CD4-positive, CD25-positive, alpha-beta regulatory T cell (primary cell): ENCODE measurements around the gene MAP2K5. TPM values are rescaled to one million over a fixed set of nuclear protein-coding genes. Genes with fewer than 3 reads are reported as not detected.
A peak's percentile ranks its signal among the peaks of the same experiment; 100 is the strongest.

Experiments
- ATAC-seq, 2 donors: fragments of 150-1000 bp; cut with Tn5 transposase; one replicate each; pipeline ENCODE4 v1.10.0; 2021; ENCODE audit warnings: low read depth in 2 of 2, moderate number of reproducible peaks in 2 of 2, moderate library complexity in 1 of 2
- DNase-seq, 3 donors: peaks; one replicate each; pipeline versions ENCODE4 v3.0.0 to v3.0.0-alpha.2; 2012 to 2022; ENCODE audit warnings: mixed read lengths in 1 of 3
- H3K27ac ChIP-seq: one replicate; pipeline ENCODE4 v1.7.0; 2013; ENCODE audit warnings: mild to moderate bottlenecking, low read length; ENCODE audit not compliant: insufficient read depth, poor library complexity, severe bottlenecking
- H3K27me3 ChIP-seq: one replicate; pipeline ENCODE4 v1.7.0; 2013; ENCODE audit warnings: low read length; ENCODE audit not compliant: control insufficient read depth, insufficient read depth
- H3K36me3 ChIP-seq: one replicate; pipeline ENCODE4 v1.7.0; 2013; ENCODE audit warnings: mild to moderate bottlenecking, low read length, moderate library complexity; ENCODE audit not compliant: control insufficient read depth, insufficient read depth
- H3K4me1 ChIP-seq: 2 replicates; pipeline ENCODE4 v1.7.0; 2013; ENCODE audit warnings: mild to moderate bottlenecking, low read length; ENCODE audit not compliant: insufficient read depth, control insufficient read depth, poor library complexity, severe bottlenecking
- H3K4me3 ChIP-seq: one replicate; pipeline ENCODE4 v1.7.0; 2013; ENCODE audit warnings: low read depth, mild to moderate bottlenecking, low read length, moderate library complexity
- H3K9me3 ChIP-seq, 2 experiments: 1 replicate in 1 of 2; 2 replicates in 1 of 2; pipeline ENCODE4 v1.7.0; 2013; ENCODE audit warnings: low read length in 2 of 2, mild to moderate bottlenecking in 1 of 2, moderate library complexity in 1 of 2; ENCODE audit not compliant: control insufficient read depth in 2 of 2
- H3K27ac Mint-ChIP-seq, 3 donors: one replicate each; pipeline ENCODE4 v1.8.0; 2020 to 2022; ENCODE audit warnings: mild to moderate bottlenecking in 3 of 3, mixed read lengths in 3 of 3, moderate library complexity in 2 of 3
- H3K27me3 Mint-ChIP-seq: one replicate; pipeline ENCODE4 v1.8.0; 2022; ENCODE audit warnings: mild to moderate bottlenecking, mixed read lengths
- H3K36me3 Mint-ChIP-seq: one replicate; pipeline ENCODE4 v1.8.0; 2020; ENCODE audit warnings: mixed read lengths
- H3K4me1 Mint-ChIP-seq, 4 donors: one replicate each; pipeline ENCODE4 v1.8.0; 2020 to 2022; ENCODE audit warnings: mixed read lengths in 4 of 4, mild to moderate bottlenecking in 1 of 4
- H3K4me3 Mint-ChIP-seq, 4 donors: one replicate each; pipeline ENCODE4 v1.8.0; 2020 to 2022; ENCODE audit warnings: mild to moderate bottlenecking in 4 of 4, mixed read lengths in 4 of 4, moderate library complexity in 3 of 4
- H3K9me3 Mint-ChIP-seq, 7 donors: one replicate each; pipeline ENCODE4 v1.8.0; 2020 to 2022; ENCODE audit warnings: mixed read lengths in 7 of 7, mild to moderate bottlenecking in 3 of 7, moderate library complexity in 2 of 7
- polyA plus RNA-seq, 4 donors: library from polyadenylated mRNA; unstranded; fragments of 300-500 nt; fragmentation: Illumina TruSeq; gene quantifications; one replicate each; pipeline ENCODE4 v1.2.3, GENCODE V29; 2021
- total RNA-seq: library from RNA; stranded (reverse); gene quantifications from one replicate; pipeline ENCODE4 v1.2.3, GENCODE V29; 2022

Gene MAP2K5
- total and polyA plus RNA-seq, 5 donors from 2014 or later: 14.5 to 30.8 (median 17.0) TPM

- Histone ChIP-seq H3K4me3 (no peak overlapping the region), H3K4me1 (peaks cover 7% of the 10 kb centered on the region), H3K27me3 (peaks cover 1% of the 10 kb centered on the region), H3K36me3 (peaks cover 18% of the 10 kb centered on the region), H3K27ac (no peak overlapping the region), H3K9me3 (no peaks in the 10 kb centered on the region)
- no peak for DNase-seq
- peaks cover 5% of the 10 kb centered on the region for H3K27me3 Mint-ChIP-seq
- no peak overlapping the region for H3K27ac Mint-ChIP-seq
- H3K4me3 Mint-ChIP-seq: no peak overlapping the region
- H3K4me1 Mint-ChIP-seq: peaks cover 5 to 21% (median 12%) of the 10 kb centered on the region in 4 donors
- no peaks in the 10 kb centered on the region for H3K9me3 Mint-ChIP-seq
- no peak for ATAC-seq
- peaks cover 5% of the 10 kb centered on the region for H3K36me3 Mint-ChIP-seq
These were observed 14.0 kb upstream of the MAP2K5 start for GRCh38 chr15:67528513-67528912.

GRCh38 chr15:67531379-67531914 lies 11.1 kb upstream of the MAP2K5 start:
- Histone ChIP-seq H3K9me3 (no peaks in the 10 kb centered on the region), H3K27ac (no peak overlapping the region), H3K4me1 (no peaks in the 10 kb centered on the region), H3K27me3 (peaks cover 1% of the 10 kb centered on the region), H3K36me3 (peaks cover 15% of the 10 kb centered on the region), H3K4me3 (no peak overlapping the region)
- no peak for DNase-seq
- Mint-ChIP-seq H3K27ac (no peak overlapping the region), H3K36me3 (peaks cover 5% of the 10 kb centered on the region), H3K4me1 (peaks cover 2 to 14% (median 8%) of the 10 kb centered on the region in 4 donors), H3K9me3 (no peaks in the 10 kb centered on the region), H3K4me3 (no peak overlapping the region), H3K27me3 (peaks cover 16% of the 10 kb centered on the region)
- no peak for ATAC-seq

GRCh38 chr15:67533873-67534272 lies 8.6 kb upstream of the MAP2K5 start:
- H3K4me1 ChIP-seq: no peaks in the 10 kb centered on the region
- H3K9me3 ChIP-seq: no peaks in the 10 kb centered on the region
- H3K27ac ChIP-seq: no peak overlapping the region
- peaks cover 1% of the 10 kb centered on the region for H3K27me3 ChIP-seq
- H3K27ac Mint-ChIP-seq: no peak overlapping the region
- H3K4me1 Mint-ChIP-seq: peaks cover 6 to 18% (median 8%) of the 10 kb centered on the region in 4 donors
- H3K9me3 Mint-ChIP-seq: no peaks in the 10 kb centered on the region
- H3K36me3 ChIP-seq: peaks cover 2% of the 10 kb centered on the region
- no peak for DNase-seq
- H3K4me3 Mint-ChIP-seq: no peak overlapping the region
- peaks cover 24% of the 10 kb centered on the region for H3K27me3 Mint-ChIP-seq
- no peak for ATAC-seq
- no peak overlapping the region for H3K4me3 ChIP-seq
- H3K36me3 Mint-ChIP-seq: no peaks in the 10 kb centered on the region

GRCh38 chr15:67534360-67534759 lies 8.1 kb upstream of the MAP2K5 start:
- Mint-ChIP-seq H3K36me3 (no peaks in the 10 kb centered on the region), H3K27ac (no peak overlapping the region), H3K27me3 (peaks cover 24% of the 10 kb centered on the region), H3K9me3 (no peaks in the 10 kb centered on the region), H3K4me3 (no peak overlapping the region), H3K4me1 (peaks cover 7 to 18% (median 12%) of the 10 kb centered on the region in 4 donors)
- H3K27ac ChIP-seq: no peak overlapping the region
- DNase-seq (no peak), ATAC-seq (no peak)
- peaks cover 1% of the 10 kb centered on the region for H3K27me3 ChIP-seq
- H3K4me1 ChIP-seq: no peaks in the 10 kb centered on the region
- peaks cover 2% of the 10 kb centered on the region for H3K36me3 ChIP-seq
- no peak overlapping the region for H3K4me3 ChIP-seq
- H3K9me3 ChIP-seq: no peaks in the 10 kb centered on the region

- Histone ChIP-seq H3K27me3 (no peaks in the 10 kb centered on the region), H3K9me3 (no peaks in the 10 kb centered on the region), H3K4me3 (no peak overlapping the region), H3K4me1 (peaks cover 11% of the 10 kb centered on the region), H3K27ac (no peak overlapping the region), H3K36me3 (no peaks in the 10 kb centered on the region)
- DNase-seq: no peak
- no peaks in the 10 kb centered on the region for H3K36me3 Mint-ChIP-seq
- peaks cover 17 to 34% (median 21%) of the 10 kb centered on the region in 4 donors for H3K4me1 Mint-ChIP-seq
- peaks cover 0 to 2% (median 0%) of the 10 kb centered on the region in 7 donors for H3K9me3 Mint-ChIP-seq
- peaks cover 19% of the 10 kb centered on the region for H3K27me3 Mint-ChIP-seq
- H3K27ac Mint-ChIP-seq: no peak overlapping the region
- no peak for ATAC-seq
- H3K4me3 Mint-ChIP-seq: peak overlapping the region in 2 of 4 donors; percentile 24 to 30
These were observed 4.7 kb upstream of the MAP2K5 start for GRCh38 chr15:67537771-67538170.

- Mint-ChIP-seq H3K4me1 (peaks cover 17 to 77% (median 41%) of the 10 kb centered on the region in 4 donors), H3K9me3 (peaks cover 0 to 2% (median 0%) of the 10 kb centered on the region in 7 donors), H3K27ac (peak overlapping the region; percentile 57 to 96 (median 91)), H3K36me3 (peaks cover 13% of the 10 kb centered on the region), H3K27me3 (no peaks in the 10 kb centered on the region), H3K4me3 (peak overlapping the region; percentile 95 to 99 (median 97))
- peak overlapping the region; percentile 65 for H3K4me3 ChIP-seq
- no peak for DNase-seq
- H3K36me3 ChIP-seq: peaks cover 10% of the 10 kb centered on the region
- H3K27ac ChIP-seq: peak overlapping the region; percentile 85
- no peaks in the 10 kb centered on the region for H3K9me3 ChIP-seq
- peaks cover 25% of the 10 kb centered on the region for H3K4me1 ChIP-seq
- no peaks in the 10 kb centered on the region for H3K27me3 ChIP-seq
- no peak for ATAC-seq
These were observed 830 bp downstream of the MAP2K5 start for GRCh38 chr15:67543348-67543718.

GRCh38 chr15:67544475-67544874 lies 2.0 kb downstream of the MAP2K5 start:
- Histone ChIP-seq H3K27me3 (no peaks in the 10 kb centered on the region), H3K36me3 (peaks cover 12% of the 10 kb centered on the region), H3K9me3 (no peaks in the 10 kb centered on the region), H3K4me1 (peaks cover 25% of the 10 kb centered on the region), H3K4me3 (peak overlapping the region; percentile 65), H3K27ac (no peak overlapping the region)
- Mint-ChIP-seq H3K4me3 (peak overlapping the region; percentile 75 to 99 (median 96)), H3K9me3 (peaks cover 0 to 2% (median 0%) of the 10 kb centered on the region in 7 donors), H3K27me3 (no peaks in the 10 kb centered on the region), H3K27ac (peak overlapping the region in 2 of 3 donors; percentile 90 to 96), H3K4me1 (peaks cover 15 to 78% (median 44%) of the 10 kb centered on the region in 4 donors), H3K36me3 (peaks cover 17% of the 10 kb centered on the region)
- ATAC-seq: no peak
- DNase-seq: no peak

- Histone ChIP-seq H3K4me1 (peaks cover 22% of the 10 kb centered on the region), H3K4me3 (no peak overlapping the region), H3K27me3 (no peaks in the 10 kb centered on the region), H3K27ac (no peak overlapping the region), H3K36me3 (peaks cover 18% of the 10 kb centered on the region), H3K9me3 (no peaks in the 10 kb centered on the region)
- ATAC-seq (no peak), DNase-seq (no peak)
- no peaks in the 10 kb centered on the region for H3K27me3 Mint-ChIP-seq
- peaks cover 24% of the 10 kb centered on the region for H3K36me3 Mint-ChIP-seq
- H3K4me3 Mint-ChIP-seq: peak overlapping the region in 3 of 4 donors; percentile 15 to 99 (median 70)
- peaks cover 11 to 69% (median 40%) of the 10 kb centered on the region in 4 donors for H3K4me1 Mint-ChIP-seq
- peak overlapping the region in 2 of 3 donors; percentile 36 to 96 for H3K27ac Mint-ChIP-seq
- peaks cover 0 to 2% (median 0%) of the 10 kb centered on the region in 7 donors for H3K9me3 Mint-ChIP-seq
These were observed 3.4 kb downstream of the MAP2K5 start for GRCh38 chr15:67545864-67546263.
